Parathyroid adenoma (tissue), 2 donors: Measurements from ENCODE around the gene CT47C1.
A peak's percentile ranks its signal among the peaks of the same experiment; 100 is the strongest.

Source experiments
- H2AFZ ChIP-seq: fragments of 300-600 bp; sonication (generic); one replicate; pipeline ENCODE4 v1.7.0; 2017; ENCODE audit warnings: antibody characterized with exemption, mild to moderate bottlenecking
- H3K27ac ChIP-seq: fragments of 300-600 bp; sonication (generic); one replicate; pipeline ENCODE4 v1.7.0; 2017
- H3K27me3 ChIP-seq: fragments of 300-600 bp; sonication (generic); one replicate; pipeline ENCODE4 v1.7.0; 2017; ENCODE audit warnings: low read length; ENCODE audit not compliant: control insufficient read depth, insufficient read depth
- H3K36me3 ChIP-seq: fragments of 300-600 bp; sonication (generic); one replicate; pipeline ENCODE4 v1.7.0; 2017; ENCODE audit warnings: low read length; ENCODE audit not compliant: control insufficient read depth, insufficient read depth
- H3K4me1 ChIP-seq: fragments of 300-600 bp; sonication (generic); one replicate; pipeline ENCODE4 v1.7.0; 2017; ENCODE audit warnings: control low read depth
- H3K4me2 ChIP-seq: fragments of 300-600 bp; sonication (generic); one replicate; pipeline ENCODE4 v1.7.0; 2017; ENCODE audit warnings: low read length
- H3K4me3 ChIP-seq: fragments of 300-600 bp; sonication (generic); one replicate; pipeline ENCODE4 v1.7.0; 2017; ENCODE audit warnings: low read depth, low read length
- H3K79me2 ChIP-seq: fragments of 300-600 bp; sonication (generic); one replicate; pipeline ENCODE4 v1.7.0; 2017; ENCODE audit warnings: control low read depth
- H3K9ac ChIP-seq: fragments of 300-600 bp; sonication (generic); one replicate; pipeline ENCODE4 v1.7.0; 2017; ENCODE audit warnings: mild to moderate bottlenecking
- H3K9me3 ChIP-seq: fragments of 300-600 bp; sonication (generic); one replicate; pipeline ENCODE4 v1.7.0; 2017; ENCODE audit warnings: low read length; ENCODE audit not compliant: control insufficient read depth
- TF ChIP-seq, protein P1 (sequence below): fragments of 300-600 bp; sonication (generic); IDR thresholded peaks from one replicate; pipeline ENCODE4 v1.7.0; 2017; ENCODE audit warnings: antibody characterized with exemption, mild to moderate bottlenecking
- donor health status: primary hyperparathyroidism.

Gene CT47C1

DNA sequence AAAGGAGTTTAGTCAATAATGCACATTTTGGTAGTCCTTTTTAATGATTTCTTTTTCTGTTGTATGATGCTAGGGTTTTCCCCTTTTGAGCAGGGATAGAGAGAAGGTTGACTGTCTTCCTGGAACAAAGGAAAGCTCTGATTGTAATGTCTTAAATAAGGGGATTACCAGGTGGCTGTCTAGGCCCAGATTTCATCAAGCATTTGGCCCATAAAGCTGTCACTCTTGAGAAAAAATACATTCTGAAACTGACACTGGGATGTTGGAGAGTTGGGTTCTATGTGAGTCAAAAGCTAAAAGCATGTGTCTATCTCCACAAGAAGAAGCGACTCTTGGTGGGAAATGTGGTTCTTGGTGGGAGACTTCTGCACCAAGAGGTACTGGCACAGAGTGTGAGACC lies 28.4 kb downstream of the CT47C1 start:
- Histone ChIP-seq H3K4me2 (no peak overlapping the region), H3K27me3 (no peaks in the 10 kb centered on the region), H3K9ac (no peak overlapping the region), H3K9me3 (no peaks in the 10 kb centered on the region), H3K4me3 (no peak overlapping the region), H3K36me3 (no peaks in the 10 kb centered on the region), H3K27ac (no peak overlapping the region), H2AFZ (no peak overlapping the region), H3K4me1 (no peaks in the 10 kb centered on the region), H3K79me2 (no peaks in the 10 kb centered on the region)
- TF ChIP-seq, protein P1, sequence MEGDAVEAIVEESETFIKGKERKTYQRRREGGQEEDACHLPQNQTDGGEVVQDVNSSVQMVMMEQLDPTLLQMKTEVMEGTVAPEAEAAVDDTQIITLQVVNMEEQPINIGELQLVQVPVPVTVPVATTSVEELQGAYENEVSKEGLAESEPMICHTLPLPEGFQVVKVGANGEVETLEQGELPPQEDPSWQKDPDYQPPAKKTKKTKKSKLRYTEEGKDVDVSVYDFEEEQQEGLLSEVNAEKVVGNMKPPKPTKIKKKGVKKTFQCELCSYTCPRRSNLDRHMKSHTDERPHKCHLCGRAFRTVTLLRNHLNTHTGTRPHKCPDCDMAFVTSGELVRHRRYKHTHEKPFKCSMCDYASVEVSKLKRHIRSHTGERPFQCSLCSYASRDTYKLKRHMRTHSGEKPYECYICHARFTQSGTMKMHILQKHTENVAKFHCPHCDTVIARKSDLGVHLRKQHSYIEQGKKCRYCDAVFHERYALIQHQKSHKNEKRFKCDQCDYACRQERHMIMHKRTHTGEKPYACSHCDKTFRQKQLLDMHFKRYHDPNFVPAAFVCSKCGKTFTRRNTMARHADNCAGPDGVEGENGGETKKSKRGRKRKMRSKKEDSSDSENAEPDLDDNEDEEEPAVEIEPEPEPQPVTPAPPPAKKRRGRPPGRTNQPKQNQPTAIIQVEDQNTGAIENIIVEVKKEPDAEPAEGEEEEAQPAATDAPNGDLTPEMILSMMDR = no peak

DNA sequence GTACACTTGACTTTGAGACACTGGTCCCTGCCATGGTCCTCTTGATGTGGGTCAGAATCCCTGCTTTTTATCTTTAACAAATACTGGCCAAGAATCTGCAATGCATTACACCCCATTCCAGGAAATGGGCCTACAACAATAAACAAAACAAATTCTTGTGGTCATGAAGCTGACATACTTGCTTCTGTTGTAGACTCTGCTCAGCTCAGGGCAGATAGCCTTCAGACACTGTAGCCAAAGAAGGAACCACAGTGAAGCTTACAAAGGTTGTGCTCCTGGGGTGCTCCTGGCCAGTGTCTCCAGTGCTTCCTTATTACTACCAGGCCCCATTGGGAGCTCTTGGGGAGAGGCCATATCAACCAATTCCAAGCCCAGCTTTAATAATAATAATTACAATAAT lies 33.0 kb downstream of the CT47C1 start:
- H3K36me3 ChIP-seq = no peaks in the 10 kb centered on the region
- H3K27ac ChIP-seq = no peak overlapping the region
- no peak overlapping the region for H2AFZ ChIP-seq

DNA sequence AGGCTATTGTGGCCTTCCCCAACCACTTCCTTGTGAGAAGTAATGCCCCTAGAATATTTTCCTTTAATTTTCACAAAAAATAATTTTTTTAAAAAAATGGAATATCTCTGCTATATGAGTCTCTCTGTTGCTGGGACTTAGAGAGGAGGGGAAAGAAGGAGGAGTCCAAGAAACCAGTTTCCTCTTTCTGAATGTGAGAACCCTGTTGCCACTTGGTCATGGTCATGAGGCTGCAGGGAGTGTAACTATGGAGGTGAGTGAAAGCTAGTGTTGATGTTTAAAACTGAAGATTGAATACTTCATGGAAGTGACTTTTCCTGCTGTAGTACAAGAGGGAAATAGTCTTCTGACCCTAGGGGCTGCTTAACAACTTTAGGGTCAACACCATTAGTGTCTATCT lies 34.4 kb downstream of the CT47C1 start:
- H3K9ac ChIP-seq = no peak overlapping the region
- H3K79me2 ChIP-seq = no peaks in the 10 kb centered on the region
- no peak overlapping the region for H3K27ac ChIP-seq
- H3K4me1 ChIP-seq = no peaks in the 10 kb centered on the region
- H2AFZ ChIP-seq = no peak overlapping the region
- no peaks in the 10 kb centered on the region for H3K36me3 ChIP-seq
- no peaks in the 10 kb centered on the region for H3K27me3 ChIP-seq
- no peaks in the 10 kb centered on the region for H3K9me3 ChIP-seq
- H3K4me3 ChIP-seq = no peak overlapping the region
- TF ChIP-seq, protein P1 = no peak
- H3K4me2 ChIP-seq = no peak overlapping the region

More for the DNA sequence above, 33.0 kb downstream of the CT47C1 start:
- no peaks in the 10 kb centered on the region for H3K4me1 ChIP-seq
- H3K27me3 ChIP-seq = no peaks in the 10 kb centered on the region
- no peaks in the 10 kb centered on the region for H3K79me2 ChIP-seq
- H3K4me3 ChIP-seq = no peak overlapping the region
- no peak overlapping the region for H3K4me2 ChIP-seq
- H3K9me3 ChIP-seq = no peaks in the 10 kb centered on the region
- TF ChIP-seq, protein P1 = no peak
- H3K9ac ChIP-seq = no peak overlapping the region

DNA sequence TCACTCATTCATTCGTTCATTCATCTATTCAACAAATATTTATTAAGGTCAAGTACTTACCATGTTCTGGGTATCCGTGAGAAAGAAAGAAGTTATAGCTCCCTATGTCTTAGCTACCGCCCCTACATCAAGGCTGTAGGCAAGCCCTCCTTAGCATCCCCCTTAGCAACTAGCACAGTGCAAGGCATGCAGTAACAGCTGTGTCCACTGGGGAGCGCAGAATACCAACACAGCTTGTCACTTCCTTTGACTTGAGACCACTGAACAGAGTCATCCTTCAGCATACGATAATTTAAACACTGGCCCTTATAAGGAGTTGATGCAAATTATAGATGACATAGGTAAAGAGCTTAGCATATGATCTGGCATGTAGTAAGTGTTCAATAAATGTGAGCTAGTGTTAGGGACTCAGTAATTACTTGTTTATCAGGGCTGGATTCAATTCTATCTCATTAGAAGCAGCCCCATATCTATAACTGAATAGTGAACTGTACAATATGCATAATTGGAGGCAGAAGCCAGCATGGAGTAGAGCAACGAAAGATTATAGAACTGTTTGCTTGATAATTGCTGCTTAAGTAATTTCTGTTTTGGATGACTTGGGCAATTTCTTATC lies 46.1 kb downstream of the CT47C1 start:
- Histone ChIP-seq H3K79me2 (no peaks in the 10 kb centered on the region), H3K36me3 (no peaks in the 10 kb centered on the region), H3K27me3 (no peaks in the 10 kb centered on the region), H3K9ac (no peak overlapping the region), H3K27ac (no peak overlapping the region), H2AFZ (no peak overlapping the region), H3K4me1 (no peaks in the 10 kb centered on the region), H3K4me2 (no peak overlapping the region), H3K9me3 (no peaks in the 10 kb centered on the region), H3K4me3 (no peak overlapping the region)
- TF ChIP-seq, protein P1 = peak; percentile 65

DNA sequence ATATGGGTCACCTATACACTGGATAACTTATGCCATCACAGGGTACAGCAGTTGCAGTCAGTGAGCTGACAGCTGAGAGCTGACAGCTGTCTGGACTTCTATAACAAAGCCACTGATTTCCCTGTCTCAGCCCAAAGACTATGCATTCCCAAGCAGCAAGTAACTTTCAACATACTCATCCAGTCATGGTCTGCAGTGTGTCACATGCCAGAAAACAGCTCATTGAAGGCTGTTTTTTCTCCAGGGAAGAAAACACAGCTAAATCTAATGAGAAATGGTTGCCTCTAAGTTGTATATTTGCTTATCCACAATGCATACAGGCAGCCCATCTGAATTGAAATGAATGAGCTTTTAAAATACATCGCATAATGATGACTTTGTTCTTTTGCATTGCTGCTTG lies 48.5 kb downstream of the CT47C1 start:
- no peak overlapping the region for H2AFZ ChIP-seq
- no peak overlapping the region for H3K27ac ChIP-seq
- H3K36me3 ChIP-seq = no peaks in the 10 kb centered on the region
- H3K4me2 ChIP-seq = no peak overlapping the region
- no peaks in the 10 kb centered on the region for H3K9me3 ChIP-seq
- no peaks in the 10 kb centered on the region for H3K27me3 ChIP-seq
- H3K79me2 ChIP-seq = no peaks in the 10 kb centered on the region
- TF ChIP-seq, protein P1 = no peak
- no peak overlapping the region for H3K4me3 ChIP-seq
- no peaks in the 10 kb centered on the region for H3K4me1 ChIP-seq
- H3K9ac ChIP-seq = no peak overlapping the region
